Measurements from ENCODE around the gene LPAR2. TPM values are rescaled to one million over a fixed set of nuclear protein-coding genes. Genes with fewer than 3 reads are reported as not detected.
A peak's percentile ranks its signal among the peaks of the same experiment; 100 is the strongest.

The LPAR2 gene
- total RNA-seq, 4 donors from 2014 or later: 0.59 to 5.5 (median 3.8) TPM; not detected in 1

- H3K36me3 ChIP-seq: no peaks in the 10 kb centered on the region
- TF ChIP-seq POLR2A (IDR thresholded peaks at IDR 0.05) (no peak), CTCF (IDR thresholded peaks at IDR 0.05) (no peak)
Observed at GRCh38 chr19:19636573-19637185, 8.7 kb upstream of the LPAR2 start.

GRCh38 chr19:19635313-19635702, 7.3 kb upstream of the LPAR2 start:
- TF ChIP-seq POLR2A (IDR thresholded peaks at IDR 0.05) (no peak), CTCF (IDR thresholded peaks at IDR 0.05) (no peak)
- Histone ChIP-seq H3K4me1 (no peaks in the 10 kb centered on the region), H3K27me3 (no peaks in the 10 kb centered on the region), H3K9me3 (no peaks in the 10 kb centered on the region), H3K36me3 (no peaks in the 10 kb centered on the region), H3K27ac (no peak overlapping the region), H3K4me3 (no peak overlapping the region)
- DNase-seq: no peak
- intact Hi-C loops (cut with DNase I; ENCODE audit: low total_unique reads): no loop called here

More at GRCh38 chr19:19636573-19637185, 8.7 kb upstream of the LPAR2 start:
- H3K9me3 ChIP-seq: no peaks in the 10 kb centered on the region
- no peaks in the 10 kb centered on the region for H3K27me3 ChIP-seq
- H3K4me3 ChIP-seq: no peak overlapping the region
- no peak overlapping the region for H3K27ac ChIP-seq
- peak in 1 of 2 donors; percentile 11 for DNase-seq
- no peaks in the 10 kb centered on the region for H3K4me1 ChIP-seq
- intact Hi-C loops (cut with DNase I; ENCODE audit: low total_unique reads): no loop called here

GRCh38 chr19:19634516-19635312, 6.7 kb upstream of the LPAR2 start:
- DNase-seq: no peak
- Histone ChIP-seq H3K27me3 (no peaks in the 10 kb centered on the region), H3K9me3 (no peaks in the 10 kb centered on the region), H3K27ac (no peak overlapping the region), H3K4me1 (no peaks in the 10 kb centered on the region), H3K36me3 (no peaks in the 10 kb centered on the region), H3K4me3 (no peak overlapping the region)
- TF ChIP-seq CTCF (IDR thresholded peaks at IDR 0.05): no peak
- TF ChIP-seq POLR2A (IDR thresholded peaks at IDR 0.05): no peak
- intact Hi-C loops (cut with DNase I; ENCODE audit: low total_unique reads): no loop called here

- no peak overlapping the region for H3K27ac ChIP-seq
- no peaks in the 10 kb centered on the region for H3K4me1 ChIP-seq
- DNase-seq: peak in 1 of 2 donors; percentile 18
- TF ChIP-seq CTCF (IDR thresholded peaks at IDR 0.05): no peak
- intact Hi-C loops (cut with DNase I; ENCODE audit: low total_unique reads): no loop called here
- H3K36me3 ChIP-seq: no peaks in the 10 kb centered on the region
- H3K9me3 ChIP-seq: no peaks in the 10 kb centered on the region
- no peaks in the 10 kb centered on the region for H3K27me3 ChIP-seq
- no peak overlapping the region for H3K4me3 ChIP-seq
Observed at GRCh38 chr19:19633711-19634515, 5.9 kb upstream of the LPAR2 start.
